Measurements from ENCODE around the gene IQSEC3. TPM values are rescaled to one million over a fixed set of nuclear protein-coding genes. Genes with fewer than 3 reads are reported as not detected.

IQSEC3 gene
- total and polyA plus RNA-seq, 2 of the 13 experiments (the other 11 are each of a cell fraction or from before 2014, with no cell fraction given), result not detected

- TF ChIP-seq ARID4A (CRISPR knock-in tag; IDR thresholded peaks at IDR 0.05; ENCODE audit: borderline replicate concordance) (no peak; the same call in 1 of the 2 replicates), ZNF276 (CRISPR knock-in tag; IDR thresholded peaks at IDR 0.05; ENCODE audit: low read depth) (no peak), BCL3 (CRISPR knock-in tag; IDR thresholded peaks at IDR 0.05) (0 out of 2 replicates have a peak, but pooled peaks have one; percentile 65), ZMYM3 (CRISPR knock-in tag; IDR thresholded peaks at IDR 0.05) (no peak), ARNTL (CRISPR knock-in tag; IDR thresholded peaks at IDR 0.05) (no peak), ZNF274 (CRISPR knock-in tag; IDR thresholded peaks at IDR 0.05) (no peak), KDM5A (IDR thresholded peaks at IDR 0.05; ENCODE audit: borderline replicate concordance, low read length) (no peak), ZFY (CRISPR knock-in tag; IDR thresholded peaks at IDR 0.05) (peak; percentile 59; the same call in 1 of the 2 replicates), ZNF800 (CRISPR knock-in tag; IDR thresholded peaks at IDR 0.05) (no peak), ZNF280D (CRISPR knock-in tag; IDR thresholded peaks at IDR 0.05) (no peak), TP53 (CRISPR knock-in tag; conservative IDR thresholded peaks at IDR 0.05) (no peak), FOXP1 (IDR thresholded peaks at IDR 0.05) (no peak), FOXP1 (CRISPR knock-in tag; IDR thresholded peaks at IDR 0.05) (no peak), MED8 (CRISPR knock-in tag; IDR thresholded peaks at IDR 0.05; ENCODE audit: insufficient replicate concordance) (no peak), ATF4 (CRISPR knock-in tag; IDR thresholded peaks at IDR 0.05) (no peak)
These were observed 86.6 kb downstream of the IQSEC3 start (continued) for GRCh38 chr12:153080-153746.
